ENCODE measurements around the gene KXD1. TPM values are rescaled to one million over a fixed set of nuclear protein-coding genes. Genes with fewer than 3 reads are reported as not detected.
"Not testable (repeated sequence)": the region's sequence is repeated elsewhere in the genome, so short reads cannot be mapped to it uniquely, and the experiment has no call there.

The KXD1 gene
- total RNA-seq, 2 donors from 2014 or later: 108 to 115 TPM

- WGBS, 2 experiments (ENCODE audit: insufficient coverage in 1 of 2, insufficient read length in 1 of 2): 90 to 91% methylated on average over 15 to 20 of the region's 20 CpGs
- peaks cover 31% of the 10 kb centered on the region for H3K27me3 Mint-ChIP-seq (ENCODE audit: insufficient read depth)
- H3K9ac ChIP-seq (ENCODE audit: extremely low read depth, low read length, poor library complexity, severe bottlenecking): no peak overlapping the region
- no peaks in the 10 kb centered on the region for H3K9me3 Mint-ChIP-seq
- H3K27me3 ChIP-seq (ENCODE audit: control insufficient read depth, insufficient read depth, low read length, poor library complexity, severe bottlenecking): peaks cover 32% of the 10 kb centered on the region
- H3K4me3 Mint-ChIP-seq: no peak overlapping the region
- no peaks in the 10 kb centered on the region for H3K4me1 ChIP-seq (ENCODE audit: control insufficient read depth, insufficient read depth, low read length)
- H3K4me1 Mint-ChIP-seq: peaks cover 12% of the 10 kb centered on the region
- no peak for TF ChIP-seq CTCF (conservative IDR thresholded peaks at IDR 0.05)
- DNase-seq: no peak
- H3K4me3 ChIP-seq (ENCODE audit: low read length): no peak overlapping the region
- no peak overlapping the region for H3K27ac Mint-ChIP-seq
- H3K36me3 ChIP-seq (ENCODE audit: control insufficient read depth, insufficient read depth, low read length): no peaks in the 10 kb centered on the region
- H3K9me3 ChIP-seq (ENCODE audit: control insufficient read depth, low read length): no peaks in the 10 kb centered on the region
- no peak overlapping the region for H3K27ac ChIP-seq (ENCODE audit: low read depth, low read length)
- no peaks in the 10 kb centered on the region for H3K36me3 Mint-ChIP-seq (ENCODE audit: low read depth)
These were observed 41.8 kb downstream of the KXD1 start for GRCh38 chr19:18599485-18599884.

GRCh38 chr19:18600692-18601397, 43.2 kb downstream of the KXD1 start:
- not testable (repeated sequence) for H3K36me3 ChIP-seq (ENCODE audit: control insufficient read depth, insufficient read depth, low read length); H3K27ac Mint-ChIP-seq; H3K9me3 Mint-ChIP-seq; H3K4me1 ChIP-seq (ENCODE audit: control insufficient read depth, insufficient read depth, low read length); DNase-seq; H3K9me3 ChIP-seq (ENCODE audit: control insufficient read depth, low read length); H3K9ac ChIP-seq (ENCODE audit: extremely low read depth, low read length, poor library complexity, severe bottlenecking); H3K4me1 Mint-ChIP-seq; H3K27ac ChIP-seq (ENCODE audit: low read depth, low read length); H3K4me3 Mint-ChIP-seq; H3K36me3 Mint-ChIP-seq (ENCODE audit: low read depth); H3K4me3 ChIP-seq (ENCODE audit: low read length)
- H3K27me3 Mint-ChIP-seq (ENCODE audit: insufficient read depth): peaks cover 44% of the 10 kb centered on the region
- H3K27me3 ChIP-seq (ENCODE audit: control insufficient read depth, insufficient read depth, low read length, poor library complexity, severe bottlenecking): peaks cover 45% of the 10 kb centered on the region
- WGBS, 2 experiments (ENCODE audit: insufficient coverage in 1 of 2, insufficient read length in 1 of 2): 93 to 97% methylated on average over 11 to 15 of the region's 15 CpGs

GRCh38 chr19:18601875-18602274, 44.2 kb downstream of the KXD1 start:
- peaks cover 8% of the 10 kb centered on the region for H3K4me1 Mint-ChIP-seq
- H3K27me3 Mint-ChIP-seq (ENCODE audit: insufficient read depth): peaks cover 46% of the 10 kb centered on the region
- no peaks in the 10 kb centered on the region for H3K36me3 Mint-ChIP-seq (ENCODE audit: low read depth)
- H3K9ac ChIP-seq (ENCODE audit: extremely low read depth, low read length, poor library complexity, severe bottlenecking): no peak overlapping the region
- H3K9me3 Mint-ChIP-seq: no peaks in the 10 kb centered on the region
- no peak for TF ChIP-seq CTCF (conservative IDR thresholded peaks at IDR 0.05)
- no peaks in the 10 kb centered on the region for H3K9me3 ChIP-seq (ENCODE audit: control insufficient read depth, low read length)
- no peaks in the 10 kb centered on the region for H3K36me3 ChIP-seq (ENCODE audit: control insufficient read depth, insufficient read depth, low read length)
- H3K4me3 ChIP-seq (ENCODE audit: low read length): no peak overlapping the region
- H3K27ac ChIP-seq (ENCODE audit: low read depth, low read length): no peak overlapping the region
- no peaks in the 10 kb centered on the region for H3K4me1 ChIP-seq (ENCODE audit: control insufficient read depth, insufficient read depth, low read length)
- no peak for DNase-seq
- WGBS, 2 experiments (ENCODE audit: insufficient coverage in 1 of 2, insufficient read length in 1 of 2): 80 to 87% methylated on average over 2 to 4 of the region's 4 CpGs
- H3K27me3 ChIP-seq (ENCODE audit: control insufficient read depth, insufficient read depth, low read length, poor library complexity, severe bottlenecking): peaks cover 52% of the 10 kb centered on the region
- H3K27ac Mint-ChIP-seq: no peak overlapping the region
- no peak overlapping the region for H3K4me3 Mint-ChIP-seq

Data from endodermal cell (in vitro differentiated cells).